SK-N-SH treated with all-trans-retinoic acid at 6 μM for 48 hours (cell line): ENCODE measurements around the gene PIERCE2.

Experiments
- ATAC-seq: fragments of 200-7000 bp; cut with Tn5 transposase; 3 replicates; pipeline ENCODE4 v1.9.1; 2020; ENCODE audit warnings: mild to moderate bottlenecking, moderate library complexity
- ARNTL ChIP-seq: fragments of 450-650 bp; formaldehyde crosslinking; IDR thresholded peaks from 2 replicates; pipeline ENCODE4 v1.5.0; 2020; ENCODE audit warnings: low read depth, mild to moderate bottlenecking, moderate library complexity, borderline replicate concordance
- BACH2 ChIP-seq: fragments of 250-450 bp; sonication (Bioruptor Pico); IDR thresholded peaks from 2 replicates; pipeline ENCODE4 v1.9.0; 2021; ENCODE audit warnings: mild to moderate bottlenecking, borderline replicate concordance
- CREB5 ChIP-seq: fragments of 250-450 bp; sonication (Bioruptor Pico); IDR thresholded peaks from 2 replicates; pipeline ENCODE4 v1.5.1; 2020; ENCODE audit warnings: low read depth, mild to moderate bottlenecking, moderate library complexity
- CSDC2 ChIP-seq: fragments of 250-450 bp; sonication (Bioruptor Pico); IDR thresholded peaks from 2 replicates; pipeline ENCODE4 v1.5.0; 2020; ENCODE audit warnings: mild to moderate bottlenecking, moderate library complexity
- CSRNP3 ChIP-seq: fragments of 250-450 bp; sonication (Bioruptor Pico); IDR thresholded peaks from 2 replicates; pipeline ENCODE4 v1.5.1; 2021; ENCODE audit warnings: mild to moderate bottlenecking, moderate library complexity
- ESRRG ChIP-seq: fragments of 250-450 bp; sonication (Bioruptor Pico); IDR thresholded peaks from 2 replicates; pipeline ENCODE4 v1.6.1; 2021; ENCODE audit warnings: mild to moderate bottlenecking
- GLIS3 ChIP-seq: fragments of 250-450 bp; sonication (Bioruptor Pico); IDR thresholded peaks from 2 replicates; pipeline ENCODE4 v1.5.0; 2020; ENCODE audit warnings: mild to moderate bottlenecking, moderate library complexity
- ISL1 ChIP-seq: fragments of 250-450 bp; sonication (Bioruptor Pico); IDR thresholded peaks from 2 replicates; pipeline ENCODE4 v2.1.2; 2022; ENCODE audit warnings: mild to moderate bottlenecking, moderate library complexity
- OSR1 ChIP-seq: fragments of 250-450 bp; sonication (Bioruptor Pico); IDR thresholded peaks from 2 replicates; pipeline ENCODE4 v1.8.0; 2022; ENCODE audit warnings: moderate library complexity, mild to moderate bottlenecking, inconsistent platforms
- PATZ1 ChIP-seq: fragments of 250-450 bp; sonication (Bioruptor Pico); IDR thresholded peaks from 2 replicates; pipeline ENCODE4 v1.8.0; 2020; ENCODE audit warnings: mild to moderate bottlenecking, moderate library complexity, borderline replicate concordance
- PPARA ChIP-seq: fragments of 250-450 bp; sonication (Bioruptor Pico); IDR thresholded peaks from 2 replicates; pipeline ENCODE4 v1.5.0; 2020; ENCODE audit warnings: mild to moderate bottlenecking, borderline replicate concordance
- RARB ChIP-seq: fragments of 250-450 bp; sonication (Bioruptor Pico); IDR thresholded peaks from 2 replicates; pipeline ENCODE4 v1.8.0; 2021; ENCODE audit warnings: mild to moderate bottlenecking, moderate library complexity
- SNAI2 ChIP-seq: fragments of 250-450 bp; sonication (Bioruptor Pico); IDR thresholded peaks from 2 replicates; pipeline ENCODE4 v1.5.0; 2020; ENCODE audit warnings: mild to moderate bottlenecking, moderate library complexity
- TCF4 ChIP-seq: fragments of 250-450 bp; sonication (Bioruptor Pico); IDR thresholded peaks from 2 replicates; pipeline ENCODE4 v1.8.0; 2021; ENCODE audit warnings: mild to moderate bottlenecking, moderate library complexity, borderline replicate concordance
- TOX ChIP-seq: fragments of 250-450 bp; sonication (Bioruptor Pico); IDR thresholded peaks from 2 replicates; pipeline ENCODE4 v1.8.0; 2021; ENCODE audit warnings: mild to moderate bottlenecking, moderate library complexity, borderline replicate concordance
- TSHZ2 ChIP-seq: fragments of 250-450 bp; sonication (Bioruptor Pico); IDR thresholded peaks from 2 replicates; pipeline ENCODE4 v1.5.0; 2020; ENCODE audit warnings: mild to moderate bottlenecking, moderate library complexity
- ZC3H10 ChIP-seq: fragments of 250-450 bp; sonication (Bioruptor Pico); IDR thresholded peaks from 2 replicates; pipeline ENCODE4 v1.5.1; 2021; ENCODE audit warnings: mild to moderate bottlenecking, moderate library complexity
- ZFP30 ChIP-seq: fragments of 450-650 bp; formaldehyde crosslinking; IDR thresholded peaks from 2 replicates; pipeline ENCODE4 v1.5.0; 2022; ENCODE audit warnings: mild to moderate bottlenecking, moderate library complexity
- ZNF565 ChIP-seq: fragments of 450-650 bp; formaldehyde crosslinking; conservative IDR thresholded peaks from 2 replicates; pipeline ENCODE4 v1.5.0; 2020; ENCODE audit warnings: low read depth, mild to moderate bottlenecking, moderate library complexity
- ZNF8 ChIP-seq: fragments of 450-650 bp; formaldehyde crosslinking; IDR thresholded peaks from 2 replicates; pipeline ENCODE4 v1.5.0; 2020; ENCODE audit warnings: mild to moderate bottlenecking, moderate library complexity

Gene PIERCE2

GRCh38 chr15:55461447-55461846 is 53.2 kb downstream of the PIERCE2 start:
- no peak for ATAC-seq
- TF ChIP-seq CSRNP3 (CRISPR knock-in tag) (no peak), GLIS3 (CRISPR knock-in tag) (no peak), CREB5 (CRISPR knock-in tag) (no peak), TOX (no peak), PPARA (CRISPR knock-in tag) (no peak), ZFP30 (CRISPR knock-in tag) (no peak), OSR1 (CRISPR knock-in tag) (no peak), TSHZ2 (CRISPR knock-in tag) (no peak), ZC3H10 (no peak), PATZ1 (CRISPR knock-in tag) (no peak), SNAI2 (CRISPR knock-in tag) (no peak), TCF4 (CRISPR knock-in tag) (no peak), ISL1 (CRISPR knock-in tag) (no peak), ZNF8 (CRISPR knock-in tag) (no peak), ZNF565 (CRISPR knock-in tag) (no peak), ARNTL (no peak)
- TF ChIP-seq, all 23 proteins: peak for 0

GRCh38 chr15:55468321-55468720 is 60.0 kb downstream of the PIERCE2 start:
- no peak for ATAC-seq
- TF ChIP-seq RARB = no peak
- no peak for TF ChIP-seq PATZ1 (CRISPR knock-in tag)
- TF ChIP-seq ZNF565 (CRISPR knock-in tag) = no peak
- no peak for TF ChIP-seq ESRRG (CRISPR knock-in tag)
- TF ChIP-seq TSHZ2 (CRISPR knock-in tag) = no peak
- TF ChIP-seq ZFP30 (CRISPR knock-in tag) = no peak
- TF ChIP-seq OSR1 (CRISPR knock-in tag) = no peak
- TF ChIP-seq SNAI2 (CRISPR knock-in tag) = no peak
- no peak for TF ChIP-seq CSRNP3 (CRISPR knock-in tag)
- no peak for TF ChIP-seq TCF4 (CRISPR knock-in tag)
- no peak for TF ChIP-seq BACH2 (CRISPR knock-in tag)
- TF ChIP-seq CSDC2 (CRISPR knock-in tag) = no peak
